GM18909 (cell line): ENCODE measurements around the gene HSD11B2.
"Not testable (repeated sequence)": the region's sequence is repeated elsewhere in the genome, so short reads cannot be mapped to it uniquely, and the experiment has no call there.

Source experiments
- ATAC-seq: cut with Tn5 transposase; IDR thresholded peaks from one replicate; pipeline ENCODE4 v1.9.1; 2021; ENCODE audit warnings: mild to moderate bottlenecking; ENCODE audit not compliant: unreplicated experiment, poor library complexity

Gene HSD11B2

GRCh38 chr16:67413978-67414911 lies 16.7 kb upstream of the HSD11B2 start:
- no peak for ATAC-seq

- ATAC-seq, result not testable (repeated sequence)
These were observed 15.5 kb upstream of the HSD11B2 start for GRCh38 chr16:67415421-67415820.

GRCh38 chr16:67415872-67416793 lies 14.8 kb upstream of the HSD11B2 start, which contains the start of gene ZDHHC1:
TSS of gene ZDHHC1 (minus strand) at chr16:67416477. CDS start at chr16:67407775, 8,702 bp downstream.
- ATAC-seq, result peak; percentile 71

DNA sequence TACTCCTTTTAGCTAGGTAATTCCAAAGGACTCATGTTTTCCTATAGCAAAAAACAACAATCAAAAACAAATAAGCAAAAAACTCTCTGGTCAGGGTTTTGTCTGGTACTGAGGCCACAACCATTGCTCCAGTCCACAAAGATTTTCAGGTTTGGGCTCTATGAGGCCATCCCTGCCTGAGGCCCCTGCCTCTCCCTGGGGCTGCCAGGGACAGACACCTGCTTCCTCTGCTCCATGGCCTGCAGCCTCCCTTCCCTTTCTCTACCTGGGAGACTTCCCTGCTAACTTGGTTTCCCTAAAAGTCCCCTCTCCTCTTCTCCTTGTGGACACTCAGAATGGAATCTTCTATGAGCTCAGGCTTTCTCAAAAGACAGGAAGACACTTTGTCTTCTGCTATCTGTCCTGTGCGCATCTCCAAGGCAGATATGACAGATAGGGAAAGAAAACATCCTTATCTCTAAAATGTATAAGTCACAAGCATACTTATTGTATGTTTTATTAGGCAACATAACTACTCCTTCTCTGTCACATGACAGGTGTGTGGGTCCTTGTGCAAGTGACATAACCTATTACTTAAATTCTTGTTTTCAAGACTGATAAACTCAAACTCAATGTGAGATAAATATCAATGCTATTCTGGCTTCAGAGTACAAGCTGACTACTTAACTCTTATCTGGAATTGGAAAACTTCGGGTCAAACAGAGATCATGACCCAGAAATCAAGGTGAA lies 13.4 kb upstream of the HSD11B2 start:
- no peak for ATAC-seq

DNA sequence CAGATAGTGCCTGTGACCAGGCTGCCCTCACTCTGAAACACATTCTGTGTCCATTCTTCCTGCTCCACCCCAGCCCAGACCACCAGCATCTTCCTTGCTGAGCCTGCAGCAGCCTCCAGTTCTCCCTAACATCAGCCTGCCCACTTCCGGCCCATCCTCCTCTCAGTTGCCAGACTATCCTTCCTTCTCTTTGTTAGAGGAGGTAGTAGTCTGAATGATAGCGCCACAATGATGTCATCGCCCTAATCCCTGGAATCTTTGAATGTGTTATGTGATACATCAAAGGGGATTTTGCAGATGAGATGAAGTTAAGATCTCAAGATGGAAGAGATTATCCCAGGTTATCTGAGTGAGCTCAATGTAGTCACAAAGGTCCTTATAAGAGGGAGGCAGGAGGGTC lies 11.4 kb upstream of the HSD11B2 start:
- ATAC-seq, result no peak

DNA sequence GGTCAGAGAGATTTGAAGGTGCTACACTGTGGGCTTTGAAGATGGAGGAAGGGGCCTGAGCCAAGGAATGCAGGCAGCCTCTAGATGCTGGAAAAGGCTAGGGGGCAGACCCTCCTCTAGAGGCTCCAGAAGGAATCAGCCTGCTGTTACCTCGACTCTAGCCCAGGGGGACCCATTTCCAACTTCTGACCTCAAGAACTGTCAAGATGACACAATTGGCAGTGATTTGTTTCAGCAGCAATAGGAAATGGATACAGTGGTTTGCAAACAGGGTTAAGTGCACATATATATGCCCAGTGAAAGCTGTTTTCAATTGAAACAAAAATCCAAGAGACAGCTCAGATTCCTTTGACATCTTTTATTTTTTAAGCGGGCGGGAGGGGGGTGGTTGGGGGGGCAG lies 11.0 kb upstream of the HSD11B2 start:
- ATAC-seq, result no peak

DNA sequence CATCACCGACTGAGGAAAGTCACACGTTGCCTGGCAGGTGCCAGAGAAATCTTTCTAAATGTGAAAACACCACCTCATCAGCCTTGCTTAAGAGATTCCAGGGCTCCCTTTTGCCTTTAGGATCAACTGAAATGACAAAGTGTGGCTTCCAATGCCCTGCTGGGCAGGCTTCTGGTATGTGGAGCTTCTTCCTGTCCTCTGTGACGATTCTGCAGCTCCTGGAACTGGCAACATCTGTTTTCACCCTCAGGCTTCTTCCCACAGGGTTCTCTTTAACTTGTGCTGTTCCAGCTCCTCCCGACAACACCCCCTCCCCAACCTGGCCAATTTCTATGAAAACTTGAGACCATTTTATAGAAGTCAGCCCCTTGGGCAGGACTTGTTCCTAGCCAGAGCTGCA lies 9.9 kb upstream of the HSD11B2 start:
- ATAC-seq, result no peak

DNA sequence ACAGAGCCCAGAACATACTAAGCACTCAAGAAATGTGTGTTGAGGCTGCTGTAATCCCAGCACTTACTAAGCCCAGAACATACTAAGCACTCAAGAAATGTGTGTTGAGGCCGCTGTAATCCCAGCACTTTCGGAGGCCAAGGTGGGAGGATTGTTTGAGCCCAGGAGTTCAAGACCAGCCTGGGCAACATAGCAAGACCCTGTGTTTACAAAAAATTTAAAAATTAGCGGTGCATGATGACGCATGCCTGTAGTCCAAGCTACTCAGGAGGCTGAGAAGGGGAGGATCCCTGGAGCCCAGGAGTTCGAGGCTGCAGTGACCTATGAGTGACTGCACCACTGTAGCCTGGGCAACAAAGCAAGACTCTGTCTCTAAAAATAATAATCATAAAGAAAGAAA lies 7.9 kb upstream of the HSD11B2 start:
- no peak for ATAC-seq

DNA sequence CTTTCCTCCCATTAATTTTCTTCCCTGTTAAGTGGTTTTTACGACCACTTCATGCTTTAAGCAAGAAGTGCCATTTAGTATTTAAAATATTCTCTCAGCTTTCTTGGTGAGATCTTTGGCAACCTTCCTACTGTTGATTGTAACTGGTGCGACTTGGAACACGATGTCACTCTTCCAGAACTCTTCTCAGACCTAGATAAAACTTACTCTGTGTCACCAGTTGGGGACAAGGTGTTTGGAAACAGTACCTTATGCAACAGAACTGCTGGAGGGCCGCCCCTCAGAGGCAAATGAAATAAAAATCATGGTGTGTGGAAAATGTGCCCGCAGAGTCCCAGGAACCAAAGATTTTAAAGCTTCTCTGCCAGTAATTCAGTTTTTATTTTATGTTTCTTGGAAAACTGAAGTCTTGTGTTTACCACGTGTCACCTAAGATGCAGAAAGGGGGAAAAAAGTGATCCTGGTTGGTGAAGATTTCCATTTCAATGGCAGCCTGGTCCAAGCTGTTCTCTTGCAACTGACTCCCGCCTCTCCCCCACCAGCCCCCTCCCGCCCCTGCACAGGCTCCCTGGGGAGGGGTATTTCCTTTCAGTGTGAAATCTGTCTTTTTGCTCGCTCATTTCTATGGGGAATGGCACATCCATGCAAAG lies 7.2 kb upstream of the HSD11B2 start:
- ATAC-seq, result no peak

DNA sequence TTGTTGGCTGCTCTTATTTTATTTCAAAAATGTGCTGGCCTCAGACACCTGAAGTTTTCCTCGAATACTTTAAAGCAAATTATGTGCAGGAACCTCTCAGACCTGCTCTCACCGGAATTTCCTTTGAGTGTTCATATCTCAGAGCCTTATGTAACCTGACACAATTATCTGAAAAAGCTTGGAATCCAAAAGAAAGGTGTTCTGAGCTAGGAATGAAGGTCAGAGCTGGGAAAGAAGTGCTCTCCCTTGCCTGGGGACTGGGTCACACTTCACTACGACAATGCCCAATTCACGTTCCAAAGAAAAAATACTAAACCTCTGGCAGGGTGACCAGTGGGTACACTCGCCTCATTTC lies 6.7 kb upstream of the HSD11B2 start:
- ATAC-seq, result no peak

- no peak for ATAC-seq
These were observed 5.9 kb upstream of the HSD11B2 start for GRCh38 chr16:67425061-67425460.

GRCh38 chr16:67425580-67425979 lies 5.3 kb upstream of the HSD11B2 start:
- no peak for ATAC-seq

DNA sequence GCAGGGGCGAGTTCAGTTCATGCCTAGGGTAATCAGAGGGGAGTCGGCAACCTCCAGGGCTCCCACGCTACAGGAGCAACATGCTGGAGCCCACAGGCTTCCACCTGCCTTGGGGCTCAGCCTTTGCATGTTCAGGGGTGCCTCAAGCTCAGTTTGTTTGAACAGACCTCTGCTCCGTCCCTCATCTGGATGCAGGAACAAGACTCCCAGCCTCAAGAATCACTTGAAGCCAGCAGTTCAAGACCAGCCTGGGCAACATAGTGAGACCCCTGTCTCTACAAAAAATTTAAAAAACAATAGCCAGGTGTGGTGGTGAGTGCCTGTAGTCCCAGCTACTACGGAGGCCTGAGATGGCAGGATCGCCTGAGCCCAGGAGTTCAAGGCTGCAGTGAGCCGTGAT lies 4.9 kb upstream of the HSD11B2 start:
- no peak for ATAC-seq

- ATAC-seq, result no peak
These were observed 4.0 kb upstream of the HSD11B2 start for GRCh38 chr16:67426950-67427349.

DNA sequence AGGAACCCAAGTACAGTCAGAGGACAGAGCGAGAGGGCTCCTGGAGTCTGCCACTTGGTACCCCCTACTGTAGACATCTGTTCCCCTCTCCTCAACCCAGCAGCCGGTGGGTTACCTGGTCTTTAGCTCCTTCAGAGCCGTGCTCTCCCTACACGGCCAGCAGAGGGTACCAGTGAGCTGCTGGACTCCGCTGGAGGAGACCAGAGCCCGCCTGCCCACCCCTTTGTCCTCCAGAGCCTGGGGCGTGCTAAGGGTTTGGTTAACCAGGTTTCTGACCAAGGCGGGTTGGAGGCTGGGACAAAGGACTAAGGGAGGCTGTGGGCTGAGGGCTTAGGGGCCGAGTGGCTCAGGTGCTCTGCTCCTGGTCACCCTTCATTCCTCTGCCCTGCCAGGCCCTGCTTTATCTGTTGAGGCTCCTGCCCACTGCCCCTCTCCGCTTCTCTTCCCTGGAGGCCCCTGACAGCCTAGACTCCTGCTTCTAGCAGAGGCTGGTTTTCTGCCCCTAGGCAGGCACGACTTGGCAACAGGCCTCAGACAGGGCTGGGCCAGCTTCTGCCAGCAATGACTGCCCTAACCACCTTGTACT lies 2.7 kb upstream of the HSD11B2 start:
- ATAC-seq, result no peak

DNA sequence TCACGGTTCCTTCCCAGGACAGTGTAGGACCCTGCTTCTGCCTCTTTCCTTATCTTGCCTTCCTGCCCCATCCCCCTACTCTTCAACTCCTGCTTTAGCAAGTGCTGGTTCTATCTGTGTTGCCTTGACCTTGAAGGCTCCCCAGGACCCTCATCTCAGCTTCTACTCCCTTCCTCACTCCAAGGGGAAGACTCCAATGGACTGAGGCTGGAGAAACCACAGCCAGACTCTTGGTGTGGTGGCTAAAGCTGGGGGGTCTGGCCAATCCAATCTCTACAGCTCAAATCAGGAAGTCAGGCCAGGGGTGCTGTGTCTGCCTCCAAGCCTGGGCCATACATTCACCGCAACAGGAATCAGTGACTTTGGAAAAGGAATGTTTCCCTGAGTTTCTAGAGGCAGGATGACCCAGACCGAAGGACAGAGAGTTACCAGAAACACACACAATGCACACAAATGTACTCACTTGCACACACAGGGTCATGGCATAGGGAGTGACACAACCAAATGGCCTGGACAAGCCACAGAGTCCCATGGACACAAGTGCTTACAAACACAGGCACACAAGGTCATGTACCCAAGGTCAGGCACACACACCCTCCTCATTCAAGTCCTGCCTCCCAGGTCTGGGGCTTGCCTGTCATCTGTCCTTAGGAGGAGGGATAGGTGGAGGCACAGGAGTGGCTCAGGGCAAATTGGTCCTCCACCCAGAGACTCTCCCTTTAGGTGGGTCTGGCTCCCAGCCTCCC lies 1.7 kb upstream of the HSD11B2 start:
- ATAC-seq, result no peak

GRCh38 chr16:67429799-67430503 lies 970 bp upstream of the HSD11B2 start:
- no peak for ATAC-seq

- no peak for ATAC-seq
These were observed 381 bp upstream of the HSD11B2 start for GRCh38 chr16:67430504-67430976.
